ENCODE results near the gene IL32. TPM values are rescaled to one million over a fixed set of nuclear protein-coding genes. Genes with fewer than 3 reads are reported as not detected.
A peak's percentile ranks its signal among the peaks of the same experiment; 100 is the strongest.

IL32 gene
- total and polyA plus RNA-seq, 9 of the 15 experiments (the other 6 are each of a cell fraction or from before 2014, with no cell fraction given), result 0.21 to 2.2 (median 0.37) TPM; not detected in 3

GRCh38 chr16:3023669-3024478, 41.6 kb upstream of the IL32 start, which contains the start of the genes HCFC1R1 and THOC6 (continued):
- peak; percentile 79 for TF ChIP-seq ZBTB40 (IDR thresholded peaks at IDR 0.05)
- TF ChIP-seq ZBTB40 (CRISPR knock-in tag; IDR thresholded peaks at IDR 0.05), result no peak
- peak; percentile 82 for TF ChIP-seq MGA (IDR thresholded peaks at IDR 0.05)
- peak; percentile 91 for TF ChIP-seq NR2C2 (CRISPR knock-in tag; IDR thresholded peaks at IDR 0.05)
- TF ChIP-seq NR2C2 (tag; IDR thresholded peaks at IDR 0.05), result peak; percentile 95
